Stimulated activated CD4-positive, alpha-beta T cell treated with anti-CD3 and anti-CD28 coated beads, TNF-alpha, amount 100 ng/mL, for 1 hour (primary cell): ENCODE data around the gene KCNJ11.

Experiments
- DNase-seq, 3 donors: peaks; one replicate each; pipeline ENCODE4 v3.0.0-alpha.2; 2020; ENCODE audit warnings: low read depth in 3 of 3, low spot score in 1 of 3

Gene KCNJ11

GRCh38 chr11:17391493-17392355, 3.3 kb upstream of the KCNJ11 start:
- DNase-seq: no peak

- DNase-seq: no peak
These were observed 1.6 kb upstream of the KCNJ11 start for GRCh38 chr11:17389957-17390649.

GRCh38 chr11:17389211-17389956, 925 bp upstream of the KCNJ11 start:
- peak; percentile 47 to 83 (median 60) for DNase-seq

- DNase-seq: no peak
These were observed 648 bp downstream of the KCNJ11 start for GRCh38 chr11:17387811-17388210.

- no peak for DNase-seq
These were observed 1.2 kb downstream of the KCNJ11 start for GRCh38 chr11:17387254-17387653.

- peak in 1 of 3 donors; percentile 26 for DNase-seq
These were observed 2.0 kb downstream of the KCNJ11 start for GRCh38 chr11:17386331-17387084.

- DNase-seq: no peak
These were observed 2.5 kb downstream of the KCNJ11 start for GRCh38 chr11:17385926-17386325.

GRCh38 chr11:17385492-17385891, 3.0 kb downstream of the KCNJ11 start:
- no peak for DNase-seq

GRCh38 chr11:17384002-17384511, 4.4 kb downstream of the KCNJ11 start:
- DNase-seq: peak; percentile 28 to 60 (median 54)

- DNase-seq: no peak
These were observed 5.0 kb downstream of the KCNJ11 start for GRCh38 chr11:17383461-17383860.

GRCh38 chr11:17382046-17382728, 6.3 kb downstream of the KCNJ11 start:
- DNase-seq: no peak

GRCh38 chr11:17381156-17381555, 7.3 kb downstream of the KCNJ11 start:
- no peak for DNase-seq

- DNase-seq: no peak
These were observed 8.9 kb downstream of the KCNJ11 start for GRCh38 chr11:17379383-17380180.

GRCh38 chr11:17378655-17379054, 9.8 kb downstream of the KCNJ11 start:
- no peak for DNase-seq

GRCh38 chr11:17376493-17376892, 12.0 kb downstream of the KCNJ11 start:
- DNase-seq: no peak

- no peak for DNase-seq
These were observed 12.9 kb downstream of the KCNJ11 start for GRCh38 chr11:17375547-17375946.

GRCh38 chr11:17371614-17372013, 16.8 kb downstream of the KCNJ11 start:
- no peak for DNase-seq

GRCh38 chr11:17369684-17370243, 18.7 kb downstream of the KCNJ11 start:
- DNase-seq: no peak

- no peak for DNase-seq
These were observed 19.4 kb downstream of the KCNJ11 start for GRCh38 chr11:17369094-17369493.
